GM21360 (cell line): Measurements from ENCODE around the gene SEC63.
"Not testable (repeated sequence)": the region's sequence is repeated elsewhere in the genome, so short reads cannot be mapped to it uniquely, and the experiment has no call there.

ENCODE experiments used
- ATAC-seq: cut with Tn5 transposase; IDR thresholded peaks from one replicate; pipeline ENCODE4 v1.9.1; 2021; ENCODE audit warnings: mild to moderate bottlenecking, moderate library complexity; ENCODE audit not compliant: unreplicated experiment

Gene SEC63

GRCh38 chr6:107936162-107936909, 21.7 kb downstream of the SEC63 start:
- ATAC-seq = no peak

- not testable (repeated sequence) for ATAC-seq
Measured at GRCh38 chr6:107934229-107934628, 23.8 kb downstream of the SEC63 start.

- no peak for ATAC-seq
Measured at GRCh38 chr6:107932580-107932979, 25.4 kb downstream of the SEC63 start.

GRCh38 chr6:107931894-107932293, 26.1 kb downstream of the SEC63 start:
- ATAC-seq = no peak

- no peak for ATAC-seq
Measured at GRCh38 chr6:107928984-107929383, 29.0 kb downstream of the SEC63 start.

- not testable (repeated sequence) for ATAC-seq
Measured at GRCh38 chr6:107926697-107927544, 31.1 kb downstream of the SEC63 start.

GRCh38 chr6:107917451-107918375, 40.3 kb downstream of the SEC63 start:
- ATAC-seq = no peak

- not testable (repeated sequence) for ATAC-seq
Measured at GRCh38 chr6:107916961-107917360, 41.0 kb downstream of the SEC63 start.

GRCh38 chr6:107911692-107912091, 46.3 kb downstream of the SEC63 start:
- no peak for ATAC-seq

GRCh38 chr6:107894809-107895396, 63.1 kb downstream of the SEC63 start:
- ATAC-seq = no peak

- not testable (repeated sequence) for ATAC-seq
Measured at GRCh38 chr6:107890431-107890830, 67.6 kb downstream of the SEC63 start.

- not testable (repeated sequence) for ATAC-seq
Measured at GRCh38 chr6:107885950-107886349, 72.1 kb downstream of the SEC63 start.

GRCh38 chr6:107879941-107880340, 78.1 kb downstream of the SEC63 start:
- no peak for ATAC-seq

GRCh38 chr6:107877968-107878367, 80.0 kb downstream of the SEC63 start:
- ATAC-seq = peak; percentile 51

GRCh38 chr6:107871976-107872375, 86.0 kb downstream of the SEC63 start:
- ATAC-seq = no peak

GRCh38 chr6:107871512-107871911, 86.5 kb downstream of the SEC63 start:
- not testable (repeated sequence) for ATAC-seq

GRCh38 chr6:107871016-107871415, 87.0 kb downstream of the SEC63 start:
- ATAC-seq = no peak

- no peak for ATAC-seq
Measured at GRCh38 chr6:107870381-107870780, 87.6 kb downstream of the SEC63 start.

GRCh38 chr6:107869871-107870270, 88.1 kb downstream of the SEC63 start:
- no peak for ATAC-seq

- ATAC-seq = no peak
Measured at GRCh38 chr6:107868867-107869611, 89.0 kb downstream of the SEC63 start.
